ENCODE data around the gene OGFR. TPM values are rescaled to one million over a fixed set of nuclear protein-coding genes. Genes with fewer than 3 reads are reported as not detected.

OGFR gene
- total and polyA plus RNA-seq, 2 donors (not counting 1 experiment from before 2014, with no cell fraction given) = 71.7 to 102 TPM

DNA sequence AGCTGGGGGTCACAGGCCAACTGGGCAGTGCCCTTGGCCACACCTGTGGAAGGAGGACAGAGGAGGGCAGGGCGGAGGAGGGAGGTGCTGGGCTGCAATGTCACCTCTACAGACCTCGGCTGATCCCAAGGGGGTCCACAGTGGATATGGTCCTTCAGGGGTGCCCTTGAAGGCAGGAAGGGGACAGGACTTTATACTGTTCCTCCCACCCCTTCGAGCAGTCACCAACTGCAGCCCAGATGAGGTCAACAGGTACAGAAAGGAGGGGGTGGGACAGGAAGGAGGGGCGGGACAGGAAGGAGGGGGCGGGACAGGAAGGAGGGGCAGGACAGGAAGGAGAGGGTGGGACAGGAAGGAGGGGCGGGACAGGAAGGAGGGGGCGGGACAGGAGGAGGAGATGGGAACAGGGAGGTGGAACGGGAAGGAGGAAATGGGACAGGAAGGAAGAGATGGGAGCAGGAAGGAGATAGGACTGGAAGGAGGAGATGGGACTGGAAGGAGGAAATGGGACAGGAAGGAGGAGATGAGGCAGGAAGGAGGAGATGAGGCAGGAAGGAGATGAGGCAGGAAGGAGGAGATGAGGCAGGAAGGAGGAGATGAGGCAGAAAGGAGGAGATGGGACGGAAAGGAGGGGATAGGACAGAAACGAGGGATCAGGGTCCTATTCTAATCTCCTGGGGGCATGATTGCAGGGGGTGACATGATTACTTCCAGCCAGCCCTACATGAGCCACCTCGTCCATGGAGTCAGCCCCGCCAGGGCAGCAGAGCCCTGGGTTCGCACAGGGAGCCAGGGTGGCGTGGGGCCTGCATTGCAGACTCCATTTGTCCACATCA is 27.7 kb upstream of the OGFR start:
- H3K9me3 Mint-ChIP-seq (ENCODE audit: insufficient read depth) = no peaks in the 10 kb centered on the region
- Histone ChIP-seq H3K9ac (ENCODE audit: low read length) (peak overlapping the region; percentile 5), H3K4me1 (ENCODE audit: control insufficient read depth in 2 of 2, insufficient read depth in 2 of 2, low read length in 2 of 2) (peaks cover 17 to 25% of the 10 kb centered on the region in 2 donors), H3K79me2 (ENCODE audit: control insufficient read depth, insufficient read depth, low read length) (no peaks in the 10 kb centered on the region), H3K27ac (ENCODE audit: low read length in 2 of 2) (peak overlapping the region; percentile 65 to 69), H3K9me3 (ENCODE audit: control extremely low read depth in 1 of 3, control insufficient read depth in 2 of 3, insufficient read depth in 1 of 3, low read length in 2 of 3) (peaks cover 0 to 20% (median 0%) of the 10 kb centered on the region in 3 donors), H3K4me2 (replicated peaks; ENCODE audit: low read depth, low read length, poor library complexity, severe bottlenecking) (peak overlapping the region; percentile 59), H4K20me1 (ENCODE audit: control insufficient read depth, insufficient read depth, low read length, poor library complexity, severe bottlenecking) (no peaks in the 10 kb centered on the region), H3K4me3 (ENCODE audit: control extremely low read depth in 1 of 5, extremely low read depth in 1 of 5, insufficient read depth in 1 of 5, low read depth in 2 of 5, low read length in 4 of 5) (peak overlapping the region in 2 of 5 experiments; percentile 17 to 19), H3K36me3 (replicated peaks in 1 of 2; ENCODE audit: control extremely low read depth in 1 of 2, control insufficient read depth in 1 of 2, extremely low read depth in 1 of 2, insufficient read depth in 2 of 2, low read length in 1 of 2) (no peaks in the 10 kb centered on the region), H3K27me3 (replicated peaks in 1 of 4; ENCODE audit: control extremely low read depth in 1 of 4, control insufficient read depth in 3 of 4, insufficient read depth in 4 of 4, low read length in 3 of 4) (no peaks in the 10 kb centered on the region), H2AFZ (ENCODE audit: insufficient read depth, low read depth, low read length, poor library complexity, severe bottlenecking) (peak overlapping the region; percentile 52)
- TF ChIP-seq EZH2 (IDR thresholded peaks at IDR 0.05; ENCODE audit: borderline replicate concordance, insufficient read depth, low read depth, low read length, poor library complexity, severe bottlenecking) = no peak
- TF ChIP-seq, protein P1, sequence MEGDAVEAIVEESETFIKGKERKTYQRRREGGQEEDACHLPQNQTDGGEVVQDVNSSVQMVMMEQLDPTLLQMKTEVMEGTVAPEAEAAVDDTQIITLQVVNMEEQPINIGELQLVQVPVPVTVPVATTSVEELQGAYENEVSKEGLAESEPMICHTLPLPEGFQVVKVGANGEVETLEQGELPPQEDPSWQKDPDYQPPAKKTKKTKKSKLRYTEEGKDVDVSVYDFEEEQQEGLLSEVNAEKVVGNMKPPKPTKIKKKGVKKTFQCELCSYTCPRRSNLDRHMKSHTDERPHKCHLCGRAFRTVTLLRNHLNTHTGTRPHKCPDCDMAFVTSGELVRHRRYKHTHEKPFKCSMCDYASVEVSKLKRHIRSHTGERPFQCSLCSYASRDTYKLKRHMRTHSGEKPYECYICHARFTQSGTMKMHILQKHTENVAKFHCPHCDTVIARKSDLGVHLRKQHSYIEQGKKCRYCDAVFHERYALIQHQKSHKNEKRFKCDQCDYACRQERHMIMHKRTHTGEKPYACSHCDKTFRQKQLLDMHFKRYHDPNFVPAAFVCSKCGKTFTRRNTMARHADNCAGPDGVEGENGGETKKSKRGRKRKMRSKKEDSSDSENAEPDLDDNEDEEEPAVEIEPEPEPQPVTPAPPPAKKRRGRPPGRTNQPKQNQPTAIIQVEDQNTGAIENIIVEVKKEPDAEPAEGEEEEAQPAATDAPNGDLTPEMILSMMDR (IDR thresholded peaks at IDR 0.05) = no peak
- POLR2A ChIA-PET = no interaction called here
- peak overlapping the region; percentile 50 for H3K4me3 Mint-ChIP-seq
- peaks cover 25% of the 10 kb centered on the region for H3K4me1 Mint-ChIP-seq
- DNase-seq = peak; percentile 40
- intact Hi-C loops (cut with micrococcal nuclease) = no loop called here
- peak overlapping the region; percentile 74 for H3K27ac Mint-ChIP-seq
- CTCF ChIA-PET = no interaction called here
- 73% methylated on average over 11 of the region's 14 CpGs for whole genome bisulfite sequencing (ENCODE audit: insufficient coverage)
- peak; percentile 82 for ATAC-seq (ENCODE audit: low read depth)
- no peaks in the 10 kb centered on the region for H3K27me3 Mint-ChIP-seq

DNA sequence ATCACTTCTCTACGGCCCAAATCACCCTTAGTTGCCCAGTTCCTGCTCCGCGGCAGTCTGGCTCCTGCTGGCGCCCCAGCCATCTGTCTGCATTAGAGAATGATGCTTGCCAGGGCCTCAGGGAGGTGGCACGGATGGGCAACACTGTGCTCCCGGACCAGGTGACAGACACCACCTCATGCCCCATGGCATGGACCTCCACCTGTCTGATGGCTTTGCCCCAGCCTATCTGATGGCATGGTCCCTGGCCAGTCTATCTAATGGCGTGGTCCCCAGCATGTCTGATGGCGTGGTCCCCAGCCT is 27.2 kb upstream of the OGFR start:
- Histone ChIP-seq H3K9ac (ENCODE audit: low read length) (no peak overlapping the region), H3K4me1 (ENCODE audit: control insufficient read depth in 2 of 2, insufficient read depth in 2 of 2, low read length in 2 of 2) (peaks cover 17 to 25% of the 10 kb centered on the region in 2 donors), H3K9me3 (ENCODE audit: control extremely low read depth in 1 of 3, control insufficient read depth in 2 of 3, insufficient read depth in 1 of 3, low read length in 2 of 3) (peaks cover 0 to 20% (median 0%) of the 10 kb centered on the region in 3 donors), H3K4me2 (replicated peaks; ENCODE audit: low read depth, low read length, poor library complexity, severe bottlenecking) (no peak overlapping the region), H3K4me3 (ENCODE audit: control extremely low read depth in 1 of 5, extremely low read depth in 1 of 5, insufficient read depth in 1 of 5, low read depth in 2 of 5, low read length in 4 of 5) (no peak overlapping the region), H3K36me3 (replicated peaks in 1 of 2; ENCODE audit: control extremely low read depth in 1 of 2, control insufficient read depth in 1 of 2, extremely low read depth in 1 of 2, insufficient read depth in 2 of 2, low read length in 1 of 2) (no peaks in the 10 kb centered on the region), H3K79me2 (ENCODE audit: control insufficient read depth, insufficient read depth, low read length) (no peaks in the 10 kb centered on the region), H4K20me1 (ENCODE audit: control insufficient read depth, insufficient read depth, low read length, poor library complexity, severe bottlenecking) (no peaks in the 10 kb centered on the region), H3K27ac (ENCODE audit: low read length in 2 of 2) (no peak overlapping the region), H2AFZ (ENCODE audit: insufficient read depth, low read depth, low read length, poor library complexity, severe bottlenecking) (no peak overlapping the region), H3K27me3 (replicated peaks in 1 of 4; ENCODE audit: control extremely low read depth in 1 of 4, control insufficient read depth in 3 of 4, insufficient read depth in 4 of 4, low read length in 3 of 4) (no peaks in the 10 kb centered on the region)
- Mint-ChIP-seq H3K27me3 (no peaks in the 10 kb centered on the region), H3K9me3 (ENCODE audit: insufficient read depth) (no peaks in the 10 kb centered on the region), H3K4me1 (peaks cover 25% of the 10 kb centered on the region), H3K4me3 (no peak overlapping the region), H3K27ac (peak overlapping the region; percentile 74)
- POLR2A ChIA-PET = no interaction called here
- DNase-seq (no peak), ATAC-seq (ENCODE audit: low read depth) (no peak)
- TF ChIP-seq, protein P1 (IDR thresholded peaks at IDR 0.05) = no peak
- TF ChIP-seq EZH2 (IDR thresholded peaks at IDR 0.05; ENCODE audit: borderline replicate concordance, insufficient read depth, low read depth, low read length, poor library complexity, severe bottlenecking) = no peak
- intact Hi-C loops (cut with micrococcal nuclease) = no loop called here
- CTCF ChIA-PET = no interaction called here
- WGBS (ENCODE audit: insufficient coverage) = 92% methylated on average over 8 of the region's 8 CpGs

Data from B cell (primary cell).